Limb (tissue), 2 donors: Measurements from ENCODE around the gene MAN2A1.
A peak's percentile ranks its signal among the peaks of the same experiment; 100 is the strongest.

Experiments used
- DNase-seq, 2 donors: peaks; one replicate each; pipeline ENCODE4 v3.0.0-alpha.2; 2016; ENCODE audit errors: extremely low spot score in 2 of 2

Gene MAN2A1

DNA sequence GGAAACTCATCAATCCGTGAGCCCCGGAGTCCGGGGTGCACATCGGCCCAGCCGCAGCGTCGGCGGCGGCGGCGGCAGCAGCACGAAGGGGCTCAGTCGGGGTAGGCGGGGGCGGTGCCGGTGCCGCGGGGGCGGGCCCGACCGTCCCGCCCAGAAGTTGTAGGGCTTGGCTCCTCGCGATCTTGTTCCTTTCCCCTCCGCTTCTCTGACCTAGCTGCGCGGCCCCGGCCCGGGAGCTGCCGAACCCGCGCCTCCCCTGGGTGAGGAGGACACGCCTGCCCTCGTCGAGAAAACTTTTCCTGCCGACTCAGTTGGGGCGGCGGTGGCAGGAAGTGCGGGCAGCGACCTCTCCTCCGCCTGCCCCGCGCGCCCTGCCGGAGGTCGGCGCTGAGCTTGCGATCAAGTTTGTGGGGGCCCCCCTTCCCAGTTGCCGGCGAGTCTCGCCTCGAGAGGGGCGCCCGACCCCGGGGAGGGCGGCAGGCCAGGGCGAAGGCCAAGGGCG is at the start of gene MAN2A1:
Gene MAN2A1 (plus strand): TSS at position 188 of the 502 bp plus-strand sequence. CDS start 491 bp downstream, outside the sequence.
- peak; percentile 78 to 89 for DNase-seq

DNA sequence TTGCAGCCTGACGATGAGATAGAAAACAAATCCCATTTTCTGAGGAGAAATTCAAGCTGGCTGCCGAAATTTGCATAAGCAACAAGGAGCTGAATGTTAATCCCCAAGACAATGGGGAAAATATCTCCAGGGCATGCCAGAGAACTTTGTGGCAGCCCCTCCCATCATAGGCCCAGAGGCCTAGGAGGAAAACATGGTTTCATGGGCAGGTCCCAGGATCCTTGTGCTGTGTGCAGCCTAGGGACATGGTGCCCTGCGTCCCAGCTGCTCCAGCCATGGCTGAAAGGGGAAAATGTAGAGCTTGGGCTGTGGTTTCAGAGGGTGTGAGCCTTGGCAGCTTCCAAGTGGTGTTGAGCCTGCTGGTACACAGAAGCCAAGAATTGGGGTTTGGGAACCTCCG is 48.8 kb upstream of the MAN2A1 start:
- no peak for DNase-seq

DNA sequence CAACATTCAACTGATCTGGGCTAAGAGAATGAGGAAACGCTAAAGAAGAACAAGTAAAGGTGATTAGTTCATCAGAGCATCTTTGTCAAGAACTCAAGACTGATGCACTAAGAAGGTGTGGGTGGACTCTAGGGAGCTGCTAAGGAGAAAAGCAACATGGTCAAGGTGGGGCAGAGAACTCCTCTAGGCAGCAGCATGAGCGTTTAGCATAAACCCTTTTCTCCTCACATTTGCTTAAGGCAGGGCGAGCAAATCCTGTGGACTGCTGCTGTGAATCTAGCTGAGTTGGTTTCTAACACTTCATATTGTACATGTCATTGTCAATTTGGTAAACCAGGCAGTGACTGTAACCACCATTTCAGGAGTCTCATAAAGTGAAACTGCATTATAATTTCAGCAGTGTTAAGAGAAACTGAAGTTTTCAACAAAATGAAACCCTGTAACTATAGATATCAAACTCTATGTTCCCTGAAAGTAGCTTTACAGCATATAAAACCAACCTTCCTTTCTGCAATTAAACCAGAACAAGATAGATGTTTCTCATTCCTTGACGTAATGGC is 45.9 kb upstream of the MAN2A1 start:
- no peak for DNase-seq

DNA sequence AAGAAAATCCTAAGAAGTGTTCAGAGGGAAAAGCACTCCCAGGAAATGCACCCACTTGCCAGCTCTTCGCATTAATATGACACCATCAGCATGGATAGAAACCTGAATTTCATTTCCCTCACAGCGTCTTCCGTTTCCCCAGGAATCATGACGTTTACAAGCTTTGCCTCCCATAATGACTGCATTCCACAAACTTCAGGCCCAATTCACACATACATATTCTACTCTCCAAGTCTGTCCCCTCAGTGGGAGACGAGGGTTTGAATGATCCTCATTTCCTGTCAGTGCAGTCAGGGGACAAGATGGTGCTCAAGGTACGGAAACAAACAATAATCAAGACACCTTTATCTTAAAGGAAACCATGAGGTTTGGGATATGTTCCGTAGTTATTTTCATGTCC is 44.9 kb upstream of the MAN2A1 start:
- no peak for DNase-seq

DNA sequence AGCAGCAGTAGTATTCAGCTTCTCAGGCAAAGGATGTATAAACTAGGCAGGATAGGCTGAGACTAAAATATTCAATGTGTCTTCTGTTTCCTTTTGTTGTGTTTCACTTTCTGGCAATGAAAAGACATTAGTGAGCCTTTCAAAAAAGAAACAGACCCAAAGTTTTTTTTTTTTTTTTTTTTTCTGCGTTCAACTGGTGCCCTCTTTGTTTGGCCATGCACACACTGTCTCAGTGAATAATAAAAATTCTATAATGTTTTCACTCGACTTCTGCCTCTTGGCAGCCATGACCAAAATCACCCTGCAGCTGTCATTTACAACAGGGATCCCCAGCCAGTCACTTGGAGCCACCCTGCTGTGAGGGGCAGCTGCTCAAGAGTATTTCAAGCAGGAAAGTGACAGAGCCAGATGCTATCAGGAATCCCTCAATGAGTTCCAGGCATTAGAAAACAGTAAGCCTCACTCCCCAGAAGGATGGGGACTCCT is 44.0 kb upstream of the MAN2A1 start:
- peak; percentile 73 to 75 for DNase-seq

DNA sequence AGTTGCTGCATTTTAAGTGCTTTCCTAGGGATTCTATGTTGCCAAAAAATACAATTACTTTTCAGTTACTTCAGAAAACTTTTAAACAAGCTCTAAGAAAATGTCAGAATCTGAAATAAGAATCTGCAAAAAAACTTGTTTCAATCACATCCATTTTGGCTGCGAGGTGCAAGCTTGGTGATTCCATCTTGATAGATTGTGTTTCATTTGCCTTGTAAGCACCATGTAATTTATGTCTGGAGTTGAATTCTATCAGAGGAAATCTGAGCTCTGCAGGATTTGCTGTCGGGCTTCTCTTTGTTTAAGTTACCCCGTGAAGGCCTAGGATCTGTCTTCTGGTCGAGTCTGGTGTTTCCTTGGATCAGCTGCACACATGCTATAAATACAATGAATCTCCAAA is 40.4 kb upstream of the MAN2A1 start:
- DNase-seq, result peak in 1 of 2 donors; percentile 40

DNA sequence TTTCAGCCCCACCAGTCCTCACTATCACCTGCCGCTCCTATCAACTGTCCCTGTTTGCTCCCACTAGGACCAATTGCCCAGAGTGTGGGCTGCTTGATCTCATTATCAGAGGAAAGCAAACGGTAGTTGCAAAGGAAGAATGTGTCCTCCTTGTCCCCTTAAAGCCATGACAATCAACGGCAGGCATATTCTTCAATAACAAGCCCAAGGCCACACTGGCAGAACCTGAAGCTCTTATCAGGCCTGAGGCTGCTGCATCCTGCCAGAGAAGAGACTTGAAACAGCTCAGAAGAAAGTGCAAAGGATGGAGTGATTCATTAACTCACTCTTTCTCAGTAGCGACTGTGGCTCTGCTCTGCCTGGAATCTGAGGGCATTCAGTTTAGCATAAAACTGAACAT is 39.2 kb upstream of the MAN2A1 start:
- no peak for DNase-seq

DNA sequence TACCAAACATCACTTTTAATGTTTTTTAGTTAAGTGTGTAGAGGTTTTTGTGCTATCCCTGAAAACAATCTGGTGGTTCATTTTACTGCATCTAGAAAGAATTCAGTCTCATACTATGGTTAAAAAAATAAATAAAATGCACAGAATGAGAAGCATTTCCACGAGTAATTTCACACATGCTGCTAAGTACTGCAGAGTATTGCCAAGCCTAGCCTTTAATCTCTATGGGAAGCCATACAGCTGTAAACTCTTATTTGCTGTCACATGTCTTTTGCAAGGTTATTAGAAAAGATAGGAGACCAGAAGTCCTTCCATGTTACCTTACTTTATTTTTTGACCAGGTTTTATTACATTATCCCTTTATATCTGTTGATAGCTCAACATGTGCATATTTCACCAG is 37.6 kb upstream of the MAN2A1 start:
- DNase-seq, result no peak

DNA sequence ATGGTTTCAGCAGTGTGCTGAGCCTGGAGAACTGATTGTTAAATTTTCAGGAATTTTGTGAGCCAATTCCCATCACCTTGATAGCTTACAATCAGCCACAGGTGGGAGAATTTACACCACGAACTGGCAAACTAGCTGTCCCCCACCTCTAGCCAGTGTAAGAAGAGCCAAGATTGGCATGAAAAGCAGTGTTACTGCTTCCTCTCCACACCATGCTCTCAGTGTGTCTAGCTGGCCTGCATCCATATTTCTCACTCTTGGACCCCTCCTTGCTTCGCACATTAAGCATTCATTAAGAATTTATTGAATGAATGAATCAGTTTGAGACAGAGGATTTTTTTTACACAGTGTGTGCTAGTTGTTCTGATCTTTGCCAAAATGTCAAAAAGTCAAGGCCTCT is 36.7 kb upstream of the MAN2A1 start:
- DNase-seq, result no peak

DNA sequence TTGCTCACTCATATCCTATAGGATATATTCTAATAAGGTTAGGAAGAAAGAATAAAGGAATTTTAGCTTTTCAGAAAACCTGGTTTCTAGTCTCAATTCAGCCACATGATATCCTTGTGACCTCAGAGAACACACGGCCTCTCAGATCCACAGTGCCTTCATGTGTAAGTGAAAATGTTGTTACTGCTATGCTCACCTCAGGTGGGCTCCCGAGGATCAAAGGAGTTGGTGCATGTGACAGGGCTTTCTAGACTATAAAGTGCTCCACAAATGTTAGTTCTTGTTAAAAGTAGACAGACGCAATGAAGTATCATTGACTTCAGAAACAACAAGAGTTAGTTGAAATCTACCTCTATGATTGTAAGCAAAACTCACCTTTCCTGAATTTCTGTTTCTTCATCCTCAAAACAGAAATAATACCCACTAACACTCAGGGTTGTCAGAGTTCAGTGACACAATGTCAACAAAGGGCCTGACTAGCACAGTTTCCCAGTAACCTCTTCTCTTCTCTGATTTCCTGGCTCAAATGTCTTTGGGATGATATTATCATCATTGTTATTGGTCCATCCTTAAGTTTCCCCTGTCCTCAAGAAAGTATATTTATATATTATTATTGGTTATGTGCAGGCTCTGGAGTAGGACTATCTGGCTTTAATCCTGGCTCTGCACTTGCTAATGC is 36.0 kb upstream of the MAN2A1 start:
- no peak for DNase-seq

DNA sequence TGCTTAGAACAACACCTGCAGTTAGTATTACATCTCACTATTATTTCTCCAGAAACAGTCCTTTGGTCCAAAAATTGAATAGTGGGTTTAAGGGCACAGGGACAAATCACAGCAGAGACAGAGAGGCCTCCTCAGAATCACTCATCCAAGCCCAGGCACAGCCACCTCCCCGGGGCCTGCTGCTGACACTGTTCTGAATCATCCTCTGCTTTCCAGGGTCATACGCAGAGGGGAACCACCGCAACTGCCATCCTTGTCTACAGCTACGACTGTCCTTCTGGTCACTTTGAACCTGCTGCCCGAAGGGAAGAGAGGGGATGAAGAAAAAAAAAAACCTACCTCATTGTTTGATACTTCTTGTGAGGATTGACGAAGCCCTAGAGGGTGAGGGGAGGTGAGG is 35.3 kb upstream of the MAN2A1 start:
- no peak for DNase-seq

DNA sequence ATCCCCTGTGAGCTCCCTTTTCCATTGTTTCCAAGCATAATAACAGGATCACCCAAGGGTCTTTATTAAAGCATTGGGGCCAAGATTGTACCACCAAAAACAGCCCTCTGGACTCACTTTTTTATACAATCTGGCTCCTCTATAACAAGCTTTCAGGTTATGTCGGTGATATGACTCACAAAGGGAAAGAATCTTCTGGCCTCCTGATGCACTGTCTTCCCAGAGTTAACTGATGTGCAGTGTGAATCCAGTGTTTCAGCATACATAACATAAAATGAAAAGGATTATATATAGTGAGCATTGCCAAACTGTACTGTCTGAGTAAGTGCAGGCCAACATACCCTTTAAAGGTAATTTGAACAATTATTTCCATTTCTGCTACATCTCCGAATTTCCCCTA is 33.9 kb upstream of the MAN2A1 start:
- no peak for DNase-seq

DNA sequence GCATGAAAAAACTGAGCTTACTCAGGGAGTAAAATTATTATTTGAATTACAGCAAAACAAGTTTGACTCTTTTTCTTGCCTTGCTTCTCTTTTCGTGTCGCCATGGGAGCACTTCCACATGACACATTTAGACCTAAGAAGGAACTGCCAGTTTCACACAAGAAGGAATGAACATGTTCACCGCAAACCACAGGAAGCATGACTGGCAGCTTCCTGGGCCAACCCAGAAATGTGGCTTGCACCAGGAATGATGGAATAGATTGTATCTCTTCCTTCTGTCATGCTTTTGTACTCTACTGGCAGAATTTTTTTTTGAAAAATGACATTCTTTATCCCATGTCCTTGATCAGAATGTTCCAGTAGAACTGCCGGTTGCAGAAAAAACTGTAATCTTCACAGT is 32.9 kb upstream of the MAN2A1 start:
- DNase-seq, result no peak

DNA sequence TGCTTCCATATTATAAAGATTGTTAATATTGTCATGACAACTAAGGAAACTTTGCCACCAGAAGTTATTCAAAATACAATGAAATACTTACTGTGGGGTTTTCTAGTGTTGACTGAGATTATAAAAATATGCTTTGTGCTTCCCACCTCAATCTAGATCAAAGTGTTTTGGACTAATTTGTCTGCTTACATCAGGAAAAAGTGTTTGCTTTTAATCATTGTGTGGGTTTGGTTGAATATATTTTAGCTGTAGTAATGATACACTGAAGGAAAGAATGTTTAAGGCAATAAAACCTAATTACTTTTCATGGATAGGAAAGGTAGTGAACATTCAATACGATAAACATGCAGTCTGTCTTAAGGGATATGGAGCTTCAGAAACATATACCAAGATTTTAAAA is 29.8 kb upstream of the MAN2A1 start:
- DNase-seq, result no peak

DNA sequence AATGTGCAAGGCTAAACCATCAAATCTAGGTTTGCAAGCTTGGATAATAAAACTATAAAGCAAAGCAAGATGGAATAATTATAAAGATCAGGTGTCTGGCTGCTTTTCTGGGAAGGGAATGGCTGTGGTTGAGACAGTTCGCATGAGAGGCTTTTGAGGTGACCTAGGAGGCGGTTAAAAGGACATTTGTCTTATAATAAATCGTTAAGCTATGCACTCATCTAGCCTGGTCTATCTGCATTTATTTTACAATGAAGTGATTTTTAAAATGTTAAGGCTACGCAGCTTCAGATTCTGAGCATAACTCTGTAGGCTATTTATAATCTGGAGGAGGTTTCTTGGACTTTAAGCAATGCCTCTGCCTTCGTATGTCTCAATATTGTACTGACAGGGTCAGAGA is 29.4 kb upstream of the MAN2A1 start:
- no peak for DNase-seq

DNA sequence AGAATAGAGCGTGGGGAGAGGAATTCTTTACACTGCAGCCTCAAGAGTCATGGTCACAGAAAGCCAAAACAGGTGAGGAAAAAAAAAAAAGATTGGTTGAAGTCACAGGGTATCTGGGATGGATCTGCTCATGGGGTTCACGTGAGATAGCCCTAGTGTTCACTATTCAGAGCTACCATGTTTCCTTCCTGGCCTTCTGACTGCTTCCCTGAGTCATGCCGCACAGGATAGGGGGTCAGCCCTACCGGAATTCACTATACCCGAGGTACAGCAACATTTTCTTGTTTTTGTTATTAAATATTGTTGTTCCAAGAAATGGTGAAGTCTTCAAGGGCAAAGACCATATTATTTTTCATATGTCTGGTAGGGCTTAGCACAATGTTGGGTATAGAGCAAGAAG is 21.5 kb upstream of the MAN2A1 start:
- no peak for DNase-seq

DNA sequence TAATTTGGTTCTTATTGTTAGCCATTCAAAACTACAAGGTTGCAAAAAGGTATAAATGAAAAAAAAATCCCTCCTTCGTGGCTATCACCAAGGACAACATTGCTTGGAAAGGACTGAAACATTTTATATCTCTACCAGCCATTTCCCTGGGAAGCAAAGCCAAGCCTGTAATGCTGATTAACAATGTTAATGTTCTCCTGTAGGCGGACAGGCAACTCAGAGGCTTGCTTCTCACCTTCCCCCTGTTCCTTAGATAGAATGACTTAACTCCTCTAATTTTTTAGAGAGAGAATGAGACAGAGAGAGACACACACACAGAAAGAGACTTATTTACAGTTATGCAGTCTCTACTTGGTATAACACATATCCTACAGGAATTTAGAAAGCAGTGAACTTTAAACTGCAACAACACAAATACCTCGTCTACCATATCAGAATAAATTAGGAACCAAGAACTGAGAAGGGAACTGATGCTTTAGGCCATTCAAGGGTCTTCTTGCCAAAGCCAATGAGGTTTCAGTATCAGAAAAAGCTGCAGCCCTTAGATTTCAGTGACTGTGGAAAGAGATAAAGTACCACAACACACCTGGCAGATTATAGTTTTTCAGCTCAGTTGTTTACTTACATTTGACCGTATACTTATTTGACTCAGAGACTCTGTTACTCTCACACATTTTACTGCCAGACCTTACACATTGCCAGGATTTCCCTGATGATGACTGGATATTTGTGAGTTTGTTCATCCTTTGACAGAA is 20.9 kb upstream of the MAN2A1 start:
- no peak for DNase-seq

DNA sequence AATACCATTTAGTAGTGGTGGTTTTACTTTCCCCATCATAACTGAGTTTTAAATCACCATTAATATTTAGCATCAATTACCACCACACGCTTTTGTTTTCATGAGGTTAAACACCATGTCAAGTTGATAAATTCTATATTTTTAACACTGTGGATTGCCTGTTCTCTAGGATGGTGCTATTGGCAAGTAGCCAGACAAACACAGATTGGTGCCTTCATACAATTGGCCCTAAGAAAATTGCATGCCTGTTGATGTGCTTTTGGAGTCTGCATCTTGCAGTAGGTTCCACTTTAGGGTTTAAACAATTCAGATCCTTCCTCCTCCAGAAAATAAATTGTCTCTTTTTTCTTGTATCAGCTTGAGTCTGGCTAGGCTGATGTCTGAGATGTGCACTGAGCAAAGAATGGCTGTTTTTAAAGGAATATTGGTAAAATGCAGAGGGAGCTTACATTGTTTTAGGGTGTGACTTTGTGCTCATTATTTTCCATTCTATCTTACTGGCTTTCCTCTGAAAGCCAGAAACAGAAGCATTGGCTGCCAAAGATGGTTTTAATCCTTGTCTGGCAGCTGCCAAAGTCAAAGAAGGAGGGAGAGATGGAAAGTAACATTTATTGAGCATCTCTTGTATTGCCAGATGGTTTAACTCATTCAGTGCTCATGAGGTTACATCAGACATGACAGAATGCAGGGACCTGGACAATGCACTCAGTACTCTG is 19.6 kb upstream of the MAN2A1 start:
- no peak for DNase-seq

DNA sequence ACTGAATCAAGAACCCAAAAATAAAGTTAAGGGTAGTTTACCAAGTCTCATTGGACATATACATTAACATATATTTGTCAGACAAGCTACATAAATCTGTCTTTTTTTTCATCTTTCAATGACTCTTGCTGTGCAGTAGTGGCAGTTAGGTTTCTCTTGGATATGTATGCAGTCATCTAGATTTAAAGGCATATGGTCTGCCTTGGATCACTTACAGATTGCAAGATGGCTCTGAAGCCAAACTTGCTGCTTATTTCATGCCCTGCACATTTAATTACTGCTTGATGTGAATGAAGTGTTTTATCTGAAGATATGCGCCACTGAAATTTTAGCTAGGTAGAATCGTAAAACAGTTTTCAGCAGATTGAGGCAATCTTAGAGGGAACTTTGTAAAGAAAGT is 18.6 kb upstream of the MAN2A1 start:
- no peak for DNase-seq

DNA sequence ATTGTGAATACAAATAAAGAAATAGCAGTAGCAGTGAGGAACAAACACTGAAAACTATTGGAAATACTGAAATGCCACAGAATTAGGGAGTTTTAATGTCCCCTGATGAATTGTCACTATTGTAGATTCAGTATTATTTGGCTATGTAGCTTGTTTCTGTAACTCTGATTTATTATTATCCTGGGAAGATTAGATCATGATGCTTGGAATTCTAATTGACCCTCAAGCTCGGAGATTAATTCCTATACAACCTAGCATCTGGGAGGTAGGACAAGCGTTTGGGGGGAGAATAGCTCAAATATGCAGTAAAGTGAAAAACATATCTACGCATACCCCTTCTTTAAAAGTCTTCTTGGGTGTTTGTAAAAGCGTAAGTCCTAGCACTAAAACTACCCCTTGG is 15.1 kb upstream of the MAN2A1 start:
- DNase-seq, result no peak

DNA sequence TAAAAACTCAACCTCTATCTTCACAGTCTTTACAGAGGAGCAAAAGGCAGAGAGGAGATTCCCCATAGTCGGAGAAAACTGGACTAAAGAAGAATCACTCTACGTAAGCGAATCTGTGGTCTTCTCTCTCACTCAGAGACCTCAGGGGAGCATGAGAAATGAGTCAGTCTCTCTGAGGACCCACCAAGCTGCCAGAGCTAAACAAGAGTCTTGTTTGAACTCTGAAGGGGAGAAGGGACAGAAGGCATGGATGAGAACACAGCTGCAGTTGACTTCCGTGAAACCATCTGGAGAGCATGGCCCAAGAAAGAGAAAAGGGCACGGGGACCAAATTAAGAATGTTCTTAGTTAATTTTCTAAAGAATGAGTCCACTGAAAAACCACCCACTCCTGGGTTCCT is 12.8 kb upstream of the MAN2A1 start:
- DNase-seq, result no peak

DNA sequence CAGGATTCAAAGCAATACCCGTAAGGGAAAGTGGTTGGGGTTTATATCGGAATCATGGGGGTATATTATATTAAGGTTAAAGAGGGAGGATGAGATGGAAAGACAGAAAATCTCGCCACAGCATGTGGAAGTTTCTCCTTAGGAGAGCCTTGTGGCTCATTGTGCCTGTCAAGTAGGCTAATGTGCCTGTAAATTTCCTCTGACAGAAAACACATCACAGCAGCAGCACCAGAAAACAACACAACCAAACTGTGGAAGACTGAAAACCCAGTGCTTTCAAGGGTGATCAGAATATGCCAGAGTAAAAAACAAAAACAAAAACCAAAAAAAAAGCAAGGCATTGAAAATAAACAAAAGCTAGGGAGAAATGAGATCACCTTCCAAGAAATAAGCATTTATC is 11.3 kb upstream of the MAN2A1 start:
- DNase-seq, result no peak
